Uterus (tissue), 4 donors: ENCODE measurements around the gene TMEM25. TPM values are rescaled to one million over a fixed set of nuclear protein-coding genes. Genes with fewer than 3 reads are reported as not detected.

ENCODE experiments used
- DNase-seq, 2 donors: peaks; one replicate each; pipeline ENCODE4 v3.0.0-alpha.2; 2019 to 2020
- H3K27ac ChIP-seq, 2 donors: fragments of 200-600 bp; sonication (generic); 1 replicate in 1 of 2; 2 replicates in 1 of 2; pipeline ENCODE4 v1.5.1; 2016 to 2018
- H3K27me3 ChIP-seq, 2 donors: fragments of 200-600 bp; sonication (generic); one replicate each; pipeline ENCODE4 v1.5.1; 2018 to 2019; ENCODE audit warnings: control low read depth in 1 of 2
- H3K36me3 ChIP-seq, 2 donors: fragments of 200-600 bp; sonication (generic); one replicate each; pipeline ENCODE4 v1.5.1; 2019; ENCODE audit warnings: control low read depth in 1 of 2
- H3K4me1 ChIP-seq, 2 donors: fragments of 200-600 bp; sonication (generic); one replicate each; pipeline ENCODE4 v1.5.1; 2018 to 2019; ENCODE audit warnings: control low read depth in 1 of 2
- H3K4me3 ChIP-seq, 2 donors: fragments of 200-600 bp; sonication (generic); 1 replicate in 1 of 2; 2 replicates in 1 of 2; pipeline ENCODE4 v1.5.1; 2018 to 2019; ENCODE audit warnings: mild to moderate bottlenecking in 1 of 2
- H3K9me3 ChIP-seq, 2 donors: fragments of 200-600 bp; sonication (generic); one replicate each; pipeline ENCODE4 v1.5.1; 2019; ENCODE audit warnings: control low read depth in 1 of 2
- POLR2A ChIP-seq, 2 donors: fragments of 450-650 bp; IDR thresholded peaks; one replicate each; pipeline ENCODE4 v1.6.1; 2016; ENCODE audit warnings: antibody characterized with exemption in 2 of 2, mild to moderate bottlenecking in 1 of 2, moderate library complexity in 1 of 2
- intact Hi-C: fragments of 100-400 bp; cut with DNase I; formaldehyde crosslinking; loops from one replicate; pipeline ENCODE4 v1.15.1; 2023; ENCODE audit warnings: low total_unique reads
- total RNA-seq, 4 donors: library from RNA; depleted of rRNA in 3 of 4; stranded (reverse); fragments of >200 nt in 3 of 4; gene quantifications; one replicate each; pipeline versions ENCODE4 v1.1.0 to v1.2.4, GENCODE V29; 2014 to 2023
- TF ChIP-seq, protein P1 (sequence below), 4 experiments: fragments of 200-600 bp in 2 of 4; fragments of 450-650 bp in 2 of 4; sonication (generic) in 2 of 4; IDR thresholded peaks; one replicate each; pipeline ENCODE4 v1.5.1; 2016 to 2019; ENCODE audit warnings: antibody characterized with exemption in 4 of 4, mild to moderate bottlenecking in 2 of 4, moderate library complexity in 1 of 4
- donor health status: DM: yes; HTN: yes; CAD: no.

TMEM25 gene
- total RNA-seq, 4 donors from 2014 or later: 6.1 to 26.8 (median 15.8) TPM

DNA sequence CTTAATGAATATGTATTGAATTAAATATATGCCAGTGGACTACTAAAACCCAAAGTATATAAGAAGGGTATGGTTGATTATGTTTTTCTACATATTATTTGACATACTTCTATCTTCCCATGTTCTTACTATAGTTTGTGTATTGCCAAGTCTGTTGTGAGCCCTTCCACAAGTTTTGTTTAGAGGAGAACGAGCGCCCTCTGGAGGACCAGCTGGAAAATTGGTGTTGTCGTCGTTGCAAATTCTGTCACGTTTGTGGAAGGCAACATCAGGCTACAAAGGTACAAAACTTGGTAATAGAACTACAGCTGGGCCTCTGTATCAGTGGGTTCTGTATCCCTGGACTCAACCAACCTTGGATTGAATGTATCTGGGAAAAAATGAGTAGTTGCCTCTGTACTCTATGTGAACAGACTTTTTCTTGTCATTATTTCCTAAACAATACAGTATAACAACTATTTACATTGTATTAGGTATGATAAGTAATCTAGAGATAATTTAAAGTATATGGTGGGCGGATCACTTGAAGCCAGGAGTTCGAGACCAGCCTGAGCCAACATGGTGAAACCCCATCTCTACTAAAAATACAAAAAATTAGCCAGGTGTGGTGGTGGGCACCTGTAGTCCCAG lies 42.4 kb upstream of the TMEM25 start:
- peak; percentile 51 to 66 for DNase-seq
- H3K36me3 ChIP-seq: no peaks in the 10 kb centered on the region

DNA sequence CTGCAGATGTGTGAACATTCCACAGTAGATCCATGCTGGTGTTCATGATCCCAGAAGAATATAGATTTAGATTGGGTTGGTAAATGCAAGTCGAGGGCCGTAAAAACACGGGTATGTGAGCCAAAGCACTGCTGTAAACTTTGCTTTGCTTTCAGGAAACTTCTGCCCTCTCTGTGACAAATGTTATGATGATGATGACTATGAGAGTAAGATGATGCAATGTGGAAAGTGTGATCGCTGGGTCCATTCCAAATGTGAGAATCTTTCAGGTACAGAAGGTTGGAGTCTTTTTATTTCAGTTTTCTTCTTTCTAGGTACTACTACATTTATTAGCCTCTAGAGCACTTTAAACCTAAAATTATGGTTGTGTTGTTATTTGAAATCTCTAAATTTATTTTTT lies 40.0 kb upstream of the TMEM25 start:
- Histone ChIP-seq H3K36me3 (no peaks in the 10 kb centered on the region), H3K27ac (no peak overlapping the region), H3K9me3 (no peaks in the 10 kb centered on the region), H3K27me3 (no peaks in the 10 kb centered on the region), H3K4me1 (no peaks in the 10 kb centered on the region), H3K4me3 (no peak overlapping the region)
- intact Hi-C loops: no loop called here
- TF ChIP-seq, protein P1, sequence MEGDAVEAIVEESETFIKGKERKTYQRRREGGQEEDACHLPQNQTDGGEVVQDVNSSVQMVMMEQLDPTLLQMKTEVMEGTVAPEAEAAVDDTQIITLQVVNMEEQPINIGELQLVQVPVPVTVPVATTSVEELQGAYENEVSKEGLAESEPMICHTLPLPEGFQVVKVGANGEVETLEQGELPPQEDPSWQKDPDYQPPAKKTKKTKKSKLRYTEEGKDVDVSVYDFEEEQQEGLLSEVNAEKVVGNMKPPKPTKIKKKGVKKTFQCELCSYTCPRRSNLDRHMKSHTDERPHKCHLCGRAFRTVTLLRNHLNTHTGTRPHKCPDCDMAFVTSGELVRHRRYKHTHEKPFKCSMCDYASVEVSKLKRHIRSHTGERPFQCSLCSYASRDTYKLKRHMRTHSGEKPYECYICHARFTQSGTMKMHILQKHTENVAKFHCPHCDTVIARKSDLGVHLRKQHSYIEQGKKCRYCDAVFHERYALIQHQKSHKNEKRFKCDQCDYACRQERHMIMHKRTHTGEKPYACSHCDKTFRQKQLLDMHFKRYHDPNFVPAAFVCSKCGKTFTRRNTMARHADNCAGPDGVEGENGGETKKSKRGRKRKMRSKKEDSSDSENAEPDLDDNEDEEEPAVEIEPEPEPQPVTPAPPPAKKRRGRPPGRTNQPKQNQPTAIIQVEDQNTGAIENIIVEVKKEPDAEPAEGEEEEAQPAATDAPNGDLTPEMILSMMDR (IDR thresholded peaks at IDR 0.05): no peak
- no peak for TF ChIP-seq POLR2A (IDR thresholded peaks at IDR 0.05)
- DNase-seq: no peak

More for the DNA sequence above, 42.4 kb upstream of the TMEM25 start:
- Histone ChIP-seq H3K4me1 (no peaks in the 10 kb centered on the region), H3K27ac (no peak overlapping the region), H3K27me3 (no peaks in the 10 kb centered on the region), H3K9me3 (no peaks in the 10 kb centered on the region), H3K4me3 (no peak overlapping the region)
- TF ChIP-seq POLR2A (IDR thresholded peaks at IDR 0.05): no peak
- TF ChIP-seq, protein P1 (IDR thresholded peaks at IDR 0.05): peak; percentile 73 to 79 (median 76)
- intact Hi-C loops: loop anchor here (10.0 kb wide), 1 partner anchor 344 kb away; no protein-coding TSS in a partner anchor

DNA sequence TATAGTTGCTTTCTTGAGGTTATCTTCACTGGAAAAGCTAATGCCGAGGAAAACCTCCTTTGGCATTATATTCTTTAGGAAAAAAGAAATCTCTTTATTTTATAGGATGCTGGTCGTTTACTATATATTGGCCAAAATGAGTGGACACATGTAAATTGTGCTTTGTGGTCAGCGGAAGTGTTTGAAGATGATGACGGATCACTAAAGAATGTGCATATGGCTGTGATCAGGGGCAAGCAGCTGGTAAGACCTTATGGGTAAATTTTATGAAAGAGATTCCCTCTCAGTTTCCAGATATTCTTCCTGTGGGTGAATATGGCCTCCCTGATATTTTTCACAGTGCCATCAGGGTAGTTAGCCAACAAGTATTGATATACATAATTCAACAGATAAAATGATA lies 33.2 kb upstream of the TMEM25 start:
- DNase-seq: no peak
- Histone ChIP-seq H3K27ac (no peak overlapping the region), H3K4me3 (no peak overlapping the region), H3K27me3 (no peaks in the 10 kb centered on the region), H3K9me3 (no peaks in the 10 kb centered on the region), H3K36me3 (no peaks in the 10 kb centered on the region), H3K4me1 (no peaks in the 10 kb centered on the region)
- intact Hi-C loops: no loop called here
- TF ChIP-seq, protein P1 (IDR thresholded peaks at IDR 0.05): no peak
- TF ChIP-seq POLR2A (IDR thresholded peaks at IDR 0.05): no peak

DNA sequence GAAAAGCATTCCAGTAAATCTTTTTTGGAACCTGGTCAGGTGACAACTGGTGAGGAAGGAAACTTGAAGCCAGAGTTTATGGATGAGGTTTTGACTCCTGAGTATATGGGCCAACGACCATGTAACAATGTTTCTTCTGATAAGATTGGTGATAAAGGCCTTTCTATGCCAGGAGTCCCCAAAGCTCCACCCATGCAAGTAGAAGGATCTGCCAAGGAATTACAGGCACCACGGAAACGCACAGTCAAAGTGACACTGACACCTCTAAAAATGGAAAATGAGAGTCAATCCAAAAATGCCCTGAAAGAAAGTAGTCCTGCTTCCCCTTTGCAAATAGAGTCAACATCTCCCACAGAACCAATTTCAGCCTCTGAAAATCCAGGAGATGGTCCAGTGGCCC lies 27.8 kb upstream of the TMEM25 start:
- no peaks in the 10 kb centered on the region for H3K27me3 ChIP-seq
- H3K36me3 ChIP-seq: no peaks in the 10 kb centered on the region
- intact Hi-C loops: no loop called here
- H3K4me3 ChIP-seq: no peak overlapping the region
- DNase-seq: no peak
- H3K9me3 ChIP-seq: no peaks in the 10 kb centered on the region
- no peak for TF ChIP-seq POLR2A (IDR thresholded peaks at IDR 0.05)
- TF ChIP-seq, protein P1 (IDR thresholded peaks at IDR 0.05): no peak
- H3K4me1 ChIP-seq: no peaks in the 10 kb centered on the region
- no peak overlapping the region for H3K27ac ChIP-seq

DNA sequence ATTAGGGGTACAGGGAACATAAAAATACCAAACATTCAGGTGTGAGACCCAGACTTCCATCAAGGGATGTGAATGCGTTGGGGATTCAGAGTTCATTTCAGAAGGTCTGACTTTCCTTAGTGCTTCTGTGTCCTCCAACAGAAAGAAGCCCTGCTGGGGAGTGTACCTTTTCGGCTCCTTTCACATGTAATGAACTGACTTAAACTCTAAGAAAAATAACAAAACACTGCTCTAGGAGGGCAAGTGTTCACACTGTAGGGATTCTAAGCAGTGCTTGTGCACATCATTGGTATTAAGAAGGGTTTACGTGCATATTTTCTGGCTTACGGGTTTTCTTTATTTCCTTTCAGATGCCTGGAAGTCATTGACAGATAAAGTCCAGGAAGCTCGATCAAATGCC lies 19.4 kb upstream of the TMEM25 start:
- DNase-seq: no peak
- no peaks in the 10 kb centered on the region for H3K27me3 ChIP-seq
- no peak overlapping the region for H3K27ac ChIP-seq
- no peaks in the 10 kb centered on the region for H3K36me3 ChIP-seq
- H3K4me1 ChIP-seq: no peaks in the 10 kb centered on the region
- H3K4me3 ChIP-seq: no peak overlapping the region
- H3K9me3 ChIP-seq: no peaks in the 10 kb centered on the region
- TF ChIP-seq, protein P1 (IDR thresholded peaks at IDR 0.05): no peak
- TF ChIP-seq POLR2A (IDR thresholded peaks at IDR 0.05): no peak
- intact Hi-C loops: no loop called here
